Measurements from ENCODE around the gene PCIF1. TPM values are rescaled to one million over a fixed set of nuclear protein-coding genes. Genes with fewer than 3 reads are reported as not detected.

PCIF1 gene
- total RNA-seq, 1 donor from 2014 or later = 13.0 TPM

DNA sequence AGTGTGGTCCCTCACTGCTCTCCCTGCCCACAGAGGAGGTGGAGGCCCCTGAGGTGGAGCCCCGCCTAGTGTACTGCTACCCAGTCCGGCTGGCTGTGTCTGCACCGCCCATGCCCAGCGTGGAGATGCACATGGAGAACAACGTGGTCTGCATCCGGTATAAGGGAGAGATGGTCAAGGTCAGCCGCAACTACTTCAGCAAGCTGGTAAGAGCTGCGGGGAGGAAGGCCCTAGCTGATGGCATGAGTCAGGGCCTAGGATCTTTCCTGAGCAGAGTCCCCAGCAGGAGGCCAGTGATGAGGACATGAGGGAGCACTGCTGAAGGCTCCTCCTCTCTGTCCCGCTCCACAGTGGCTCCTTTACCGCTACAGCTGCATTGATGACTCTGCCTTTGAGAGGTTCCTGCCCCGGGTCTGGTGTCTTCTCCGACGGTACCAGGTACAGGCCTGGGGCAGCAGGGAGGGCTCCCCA is 11.2 kb downstream of the PCIF1 start:
- DNase-seq (ENCODE audit: low read depth) (peak; percentile 22), FAIRE-seq (no peak)

DNA sequence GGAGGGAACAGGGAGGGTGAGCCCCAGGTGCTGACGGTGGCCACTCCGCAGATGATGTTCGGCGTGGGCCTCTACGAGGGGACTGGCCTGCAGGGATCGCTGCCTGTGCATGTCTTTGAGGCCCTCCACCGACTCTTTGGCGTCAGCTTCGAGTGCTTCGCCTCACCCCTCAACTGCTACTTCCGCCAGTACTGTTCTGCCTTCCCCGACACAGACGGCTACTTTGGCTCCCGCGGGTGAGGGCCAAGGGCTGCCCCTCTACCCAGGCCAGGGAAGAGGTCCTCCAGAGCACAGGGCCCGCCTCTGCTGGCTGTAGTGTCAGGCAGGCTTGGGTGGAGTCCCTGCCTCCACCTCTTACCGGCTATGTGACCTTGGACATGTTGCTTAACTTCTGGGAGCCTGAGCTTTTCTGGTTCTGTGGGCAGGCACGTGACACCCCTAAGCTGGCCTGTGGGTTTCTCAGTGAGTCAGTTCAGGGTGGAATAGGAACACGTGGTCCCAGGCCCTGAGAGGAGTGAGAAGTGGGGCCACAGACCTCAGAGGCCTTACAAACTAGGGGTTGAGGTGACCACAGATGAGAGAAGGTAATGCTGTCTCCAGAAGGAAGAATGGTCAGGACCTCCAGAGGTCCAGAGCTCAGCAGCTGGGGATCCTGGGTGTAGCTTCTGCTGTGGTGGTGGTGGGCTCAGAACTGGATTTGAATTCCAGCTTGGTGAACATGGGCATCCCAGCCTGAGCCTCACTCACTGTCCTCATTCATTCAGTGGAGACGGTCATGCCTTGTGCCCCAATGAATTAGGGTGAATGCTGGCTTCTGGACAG is 11.9 kb downstream of the PCIF1 start:
- no peak for TF ChIP-seq EZH2 (IDR thresholded peaks at IDR 0.05; ENCODE audit: insufficient read depth, low read length)
- TF ChIP-seq, protein P1, sequence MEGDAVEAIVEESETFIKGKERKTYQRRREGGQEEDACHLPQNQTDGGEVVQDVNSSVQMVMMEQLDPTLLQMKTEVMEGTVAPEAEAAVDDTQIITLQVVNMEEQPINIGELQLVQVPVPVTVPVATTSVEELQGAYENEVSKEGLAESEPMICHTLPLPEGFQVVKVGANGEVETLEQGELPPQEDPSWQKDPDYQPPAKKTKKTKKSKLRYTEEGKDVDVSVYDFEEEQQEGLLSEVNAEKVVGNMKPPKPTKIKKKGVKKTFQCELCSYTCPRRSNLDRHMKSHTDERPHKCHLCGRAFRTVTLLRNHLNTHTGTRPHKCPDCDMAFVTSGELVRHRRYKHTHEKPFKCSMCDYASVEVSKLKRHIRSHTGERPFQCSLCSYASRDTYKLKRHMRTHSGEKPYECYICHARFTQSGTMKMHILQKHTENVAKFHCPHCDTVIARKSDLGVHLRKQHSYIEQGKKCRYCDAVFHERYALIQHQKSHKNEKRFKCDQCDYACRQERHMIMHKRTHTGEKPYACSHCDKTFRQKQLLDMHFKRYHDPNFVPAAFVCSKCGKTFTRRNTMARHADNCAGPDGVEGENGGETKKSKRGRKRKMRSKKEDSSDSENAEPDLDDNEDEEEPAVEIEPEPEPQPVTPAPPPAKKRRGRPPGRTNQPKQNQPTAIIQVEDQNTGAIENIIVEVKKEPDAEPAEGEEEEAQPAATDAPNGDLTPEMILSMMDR (IDR thresholded peaks at IDR 0.05; ENCODE audit: insufficient read depth, low read depth, low read length) = no peak
- no peaks in the 10 kb centered on the region for H3K9me3 ChIP-seq (ENCODE audit: insufficient read depth, low read depth, low read length)
- H3K27me3 Mint-ChIP-seq (ENCODE audit: low read depth, unreplicated experiment) = no peaks in the 10 kb centered on the region
- no peak overlapping the region for H3K27ac Mint-ChIP-seq (ENCODE audit: unreplicated experiment)
- no peak overlapping the region for H3K27ac ChIP-seq (ENCODE audit: low read depth, low read length)
- H4K20me1 ChIP-seq (ENCODE audit: insufficient read depth, low read length) = peaks cover 22% of the 10 kb centered on the region
- FAIRE-seq = no peak
- H3K4me2 ChIP-seq (ENCODE audit: low read length) = no peak overlapping the region
- no peak overlapping the region for H3K9ac ChIP-seq (ENCODE audit: low read length)
- DNase-seq (ENCODE audit: low read depth) = peak; percentile 23
- H3K4me1 Mint-ChIP-seq (ENCODE audit: low read depth, unreplicated experiment) = peaks cover 8% of the 10 kb centered on the region
- H3K27me3 ChIP-seq (ENCODE audit: insufficient read depth, low read length) = no peaks in the 10 kb centered on the region
- peaks cover 36% of the 10 kb centered on the region for H3K36me3 ChIP-seq (ENCODE audit: insufficient read depth, low read length)
- no peaks in the 10 kb centered on the region for H3K9me3 Mint-ChIP-seq (ENCODE audit: unreplicated experiment)
- no peaks in the 10 kb centered on the region for H3K79me2 ChIP-seq (ENCODE audit: insufficient read depth, low read length)
- peaks cover 4% of the 10 kb centered on the region for H3K4me1 ChIP-seq (ENCODE audit: insufficient read depth, low read length)
- peaks cover 33% of the 10 kb centered on the region for H3K36me3 Mint-ChIP-seq (ENCODE audit: low read depth, unreplicated experiment)
- H3K4me3 Mint-ChIP-seq (ENCODE audit: unreplicated experiment) = no peak overlapping the region
- H2AFZ ChIP-seq (ENCODE audit: low read depth, low read length) = no peak overlapping the region
- no peak overlapping the region for H3K4me3 ChIP-seq (ENCODE audit: insufficient read depth, low read depth, low read length)

More for the DNA sequence above, 11.2 kb downstream of the PCIF1 start:
- H3K4me2 ChIP-seq (ENCODE audit: low read length) = no peak overlapping the region
- H3K9ac ChIP-seq (ENCODE audit: low read length) = no peak overlapping the region
- Mint-ChIP-seq H3K27ac (ENCODE audit: unreplicated experiment) (no peak overlapping the region), H3K36me3 (ENCODE audit: low read depth, unreplicated experiment) (peaks cover 31% of the 10 kb centered on the region), H3K9me3 (ENCODE audit: unreplicated experiment) (no peaks in the 10 kb centered on the region), H3K27me3 (ENCODE audit: low read depth, unreplicated experiment) (no peaks in the 10 kb centered on the region), H3K4me1 (ENCODE audit: low read depth, unreplicated experiment) (peaks cover 8% of the 10 kb centered on the region), H3K4me3 (ENCODE audit: unreplicated experiment) (no peak overlapping the region)
- H4K20me1 ChIP-seq (ENCODE audit: insufficient read depth, low read length) = peaks cover 21% of the 10 kb centered on the region
- no peak overlapping the region for H3K27ac ChIP-seq (ENCODE audit: low read depth, low read length)
- no peak for TF ChIP-seq EZH2 (IDR thresholded peaks at IDR 0.05; ENCODE audit: insufficient read depth, low read length)
- TF ChIP-seq, protein P1 (IDR thresholded peaks at IDR 0.05; ENCODE audit: insufficient read depth, low read depth, low read length) = no peak
- peaks cover 32% of the 10 kb centered on the region for H3K36me3 ChIP-seq (ENCODE audit: insufficient read depth, low read length)
- H3K4me3 ChIP-seq (ENCODE audit: insufficient read depth, low read depth, low read length) = no peak overlapping the region
- no peaks in the 10 kb centered on the region for H3K9me3 ChIP-seq (ENCODE audit: insufficient read depth, low read depth, low read length)
- H2AFZ ChIP-seq (ENCODE audit: low read depth, low read length) = no peak overlapping the region
- no peaks in the 10 kb centered on the region for H3K79me2 ChIP-seq (ENCODE audit: insufficient read depth, low read length)
- H3K27me3 ChIP-seq (ENCODE audit: insufficient read depth, low read length) = no peaks in the 10 kb centered on the region
- peaks cover 4% of the 10 kb centered on the region for H3K4me1 ChIP-seq (ENCODE audit: insufficient read depth, low read length)

All from astrocyte (in vitro differentiated cells and primary cell).